Stimulated activated CD8-positive, alpha-beta memory T cell treated with anti-CD3 and anti-CD28 coated beads, Interleukin-12 subunit alpha, Interleukin-12 subunit beta, amount 100 ng/mL, for 24 hours (primary cell): Measurements from ENCODE around the gene C4BPB.

ENCODE experiments used
- DNase-seq: peaks from one replicate; pipeline ENCODE4 v3.0.0-alpha.2; 2020; ENCODE audit errors: extremely low read depth

Gene C4BPB

GRCh38 chr1:207059881-207060280 is 28.8 kb upstream of the C4BPB start:
- DNase-seq = no peak

GRCh38 chr1:207060596-207060995 is 28.1 kb upstream of the C4BPB start:
- no peak for DNase-seq

- DNase-seq = no peak
These were observed 26.6 kb upstream of the C4BPB start for GRCh38 chr1:207062058-207062457.

GRCh38 chr1:207063014-207063413 is 25.6 kb upstream of the C4BPB start:
- DNase-seq = no peak

- no peak for DNase-seq
These were observed 24.1 kb upstream of the C4BPB start for GRCh38 chr1:207064561-207064960.

GRCh38 chr1:207067185-207067584 is 21.5 kb upstream of the C4BPB start:
- DNase-seq = no peak

- no peak for DNase-seq
These were observed 21.0 kb upstream of the C4BPB start for GRCh38 chr1:207067665-207068064.

GRCh38 chr1:207069061-207069460 is 19.6 kb upstream of the C4BPB start:
- no peak for DNase-seq

GRCh38 chr1:207069858-207070506 is 18.7 kb upstream of the C4BPB start:
- DNase-seq = no peak

GRCh38 chr1:207070811-207071210 is 17.8 kb upstream of the C4BPB start:
- no peak for DNase-seq

GRCh38 chr1:207071426-207071825 is 17.2 kb upstream of the C4BPB start:
- no peak for DNase-seq

GRCh38 chr1:207072233-207072632 is 16.4 kb upstream of the C4BPB start:
- DNase-seq = no peak

GRCh38 chr1:207073906-207074820 is 14.5 kb upstream of the C4BPB start:
- DNase-seq = no peak

- no peak for DNase-seq
These were observed 12.3 kb upstream of the C4BPB start for GRCh38 chr1:207076181-207076955.

GRCh38 chr1:207077012-207077411 is 11.6 kb upstream of the C4BPB start:
- DNase-seq = no peak

GRCh38 chr1:207077470-207078377 is 10.9 kb upstream of the C4BPB start:
- no peak for DNase-seq

- DNase-seq = no peak
These were observed 10.0 kb upstream of the C4BPB start for GRCh38 chr1:207078578-207079132.

GRCh38 chr1:207079706-207080241 is 8.9 kb upstream of the C4BPB start:
- no peak for DNase-seq

GRCh38 chr1:207081088-207081487 is 7.6 kb upstream of the C4BPB start:
- no peak for DNase-seq

- no peak for DNase-seq
These were observed 6.9 kb upstream of the C4BPB start for GRCh38 chr1:207081806-207082205.

- no peak for DNase-seq
These were observed 4.4 kb upstream of the C4BPB start for GRCh38 chr1:207084232-207084631.
